HuH-7.5 (cell line): ENCODE measurements around the gene ANKRD44.
"Not testable (repeated sequence)": the region's sequence is repeated elsewhere in the genome, so short reads cannot be mapped to it uniquely, and the experiment has no call there.

Experiments
- DNase-seq: peaks from one replicate; pipeline ENCODE4 v3.0.0; 2011; ENCODE audit warnings: low spot score

Gene ANKRD44

DNA sequence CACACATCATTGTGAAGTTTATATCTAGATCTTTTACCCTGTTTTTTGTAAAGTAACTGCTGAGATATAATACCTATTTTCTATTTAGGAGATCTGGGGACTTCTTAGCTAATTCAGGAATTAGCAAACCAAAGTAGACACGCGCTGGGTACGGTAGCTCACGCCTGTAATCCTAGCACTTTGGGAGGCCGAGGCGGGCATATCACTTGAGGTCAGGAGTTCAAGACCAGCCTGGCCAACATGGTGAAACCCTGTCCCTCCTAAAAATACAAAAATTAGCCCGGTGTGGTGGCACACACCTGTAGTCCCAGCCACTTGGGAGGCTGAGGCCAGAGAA is 23.0 kb downstream of the ANKRD44 start:
- DNase-seq, result not testable (repeated sequence)

DNA sequence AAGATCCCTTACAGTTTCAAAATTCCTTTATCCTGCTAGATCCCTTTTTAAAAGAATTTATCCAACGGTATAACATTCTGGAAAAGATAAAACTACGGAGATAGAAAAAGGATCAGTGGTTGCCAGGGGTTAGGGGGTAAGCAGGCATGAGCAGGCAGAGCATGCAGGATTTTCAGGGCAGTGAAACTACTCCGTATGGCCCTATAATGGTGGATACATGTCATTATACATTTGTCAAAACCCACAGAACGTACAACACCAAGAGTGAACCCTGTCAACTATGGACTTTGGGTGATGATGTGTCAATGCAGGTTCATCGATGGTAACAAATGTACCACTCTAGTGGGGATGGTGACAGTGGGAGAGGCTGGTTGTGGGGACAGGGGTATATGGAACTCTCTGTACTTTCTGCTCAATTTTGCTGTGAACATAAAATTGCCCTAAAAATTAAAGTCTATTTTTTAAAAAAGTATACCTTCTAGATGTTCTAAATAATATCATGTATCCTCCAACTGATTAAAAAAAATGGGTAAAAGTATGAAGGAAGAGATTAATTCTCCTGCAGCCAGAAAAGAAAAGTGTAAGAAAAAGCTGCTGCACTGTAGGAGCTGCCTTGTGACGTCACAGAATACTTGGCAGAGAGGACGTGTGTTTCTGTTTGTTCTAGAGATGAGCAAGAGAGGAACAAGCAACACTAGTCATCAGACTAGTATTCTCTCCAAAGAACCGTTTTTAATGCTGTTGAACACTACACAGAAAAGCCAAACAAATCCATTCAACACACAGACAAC is 23.6 kb downstream of the ANKRD44 start:
- DNase-seq, result no peak

DNA sequence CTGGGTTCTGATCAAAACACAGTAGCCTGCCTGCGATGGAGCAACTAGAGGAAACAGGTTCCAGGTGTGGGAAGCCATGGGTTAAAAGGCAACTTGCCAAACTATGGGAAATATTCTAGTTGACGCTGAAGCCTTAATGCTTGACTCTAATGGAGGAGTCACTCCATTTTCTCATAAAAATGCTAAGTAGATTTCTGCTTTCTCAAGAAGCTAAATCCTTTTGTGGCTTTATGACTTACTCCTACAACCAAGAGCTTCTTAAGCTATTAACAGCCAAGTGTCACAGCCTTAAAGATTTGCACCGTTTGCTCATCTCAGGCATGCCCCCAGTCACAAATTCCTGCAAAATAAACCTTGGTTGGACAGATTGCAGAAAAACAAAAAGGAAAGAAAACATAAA is 25.2 kb downstream of the ANKRD44 start:
- no peak for DNase-seq

DNA sequence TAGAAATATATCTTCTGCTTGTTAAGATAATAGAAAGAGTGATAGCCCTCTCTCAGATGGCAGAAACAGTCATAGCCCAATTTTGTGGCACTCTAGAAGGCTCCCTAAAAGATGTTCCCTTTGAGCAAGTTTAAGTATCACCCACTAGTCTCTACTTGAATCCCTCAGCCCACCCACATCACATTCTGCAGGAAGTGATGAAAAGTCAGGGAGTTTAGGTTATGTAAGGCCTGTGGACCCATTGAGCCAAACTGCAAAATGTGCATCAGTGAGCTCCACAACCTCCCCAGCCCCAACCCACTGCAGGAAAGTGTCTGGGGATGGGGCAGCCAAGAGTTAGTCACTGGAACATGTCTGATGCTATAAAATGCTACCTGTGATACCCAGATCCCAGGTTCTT is 25.6 kb downstream of the ANKRD44 start:
- DNase-seq, result no peak

DNA sequence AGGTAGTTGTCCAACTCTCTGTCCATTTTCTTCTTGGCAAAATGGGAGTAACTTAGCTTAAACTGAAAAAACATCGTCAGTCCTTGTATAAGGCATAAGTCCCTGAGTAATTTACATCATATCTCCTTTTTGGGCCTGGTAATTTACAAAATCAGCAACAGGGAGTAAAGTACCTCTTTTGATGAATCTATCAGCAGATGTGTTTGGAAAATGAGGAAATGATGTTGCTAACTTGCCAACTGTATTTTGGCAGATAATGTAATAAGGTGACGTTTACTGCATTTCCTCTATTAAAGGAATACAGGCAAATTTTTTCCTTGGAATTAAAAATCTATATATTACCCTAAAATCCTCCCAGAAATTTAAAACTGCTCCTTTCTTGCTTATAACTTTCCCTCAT is 29.2 kb downstream of the ANKRD44 start:
- DNase-seq, result no peak

DNA sequence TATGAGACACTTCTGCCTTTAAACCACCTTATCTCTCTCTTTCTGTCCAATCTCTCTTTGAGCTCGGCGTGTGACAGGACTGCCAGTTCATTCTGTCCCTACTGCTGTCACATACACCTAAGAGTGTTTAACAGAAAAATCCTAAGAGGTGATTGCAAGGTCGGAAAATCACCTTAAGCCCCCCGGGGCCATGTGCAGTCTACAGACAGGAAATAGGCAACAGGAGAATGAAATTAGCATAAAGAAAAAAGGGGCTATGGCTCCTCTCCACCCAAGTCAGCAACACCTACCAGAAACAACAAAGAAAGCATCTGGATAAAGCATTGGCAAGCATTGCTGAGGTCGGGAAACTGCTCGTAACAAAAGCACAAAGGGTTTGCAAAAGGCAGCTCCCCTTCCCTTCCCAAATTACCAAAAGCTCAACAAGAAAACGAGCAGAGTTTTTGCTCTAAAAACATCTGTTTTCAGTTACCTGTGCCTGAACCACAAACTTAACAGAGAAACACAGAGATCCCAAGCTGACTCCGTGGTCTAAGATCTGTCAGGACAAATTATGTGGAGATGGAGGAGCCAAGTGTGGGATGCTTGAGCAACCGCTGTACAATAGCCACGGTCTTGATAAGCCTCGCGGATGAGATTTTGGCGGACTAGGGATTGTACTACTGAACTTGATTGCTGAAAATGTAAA is 30.4 kb downstream of the ANKRD44 start:
- no peak for DNase-seq

GRCh38 chr2:197278799-197279763 is 31.5 kb downstream of the ANKRD44 start:
- no peak for DNase-seq

- DNase-seq, result no peak
Measured at GRCh38 chr2:197277794-197278193, 32.8 kb downstream of the ANKRD44 start.

- no peak for DNase-seq
Measured at GRCh38 chr2:197276156-197276555, 34.4 kb downstream of the ANKRD44 start.

DNA sequence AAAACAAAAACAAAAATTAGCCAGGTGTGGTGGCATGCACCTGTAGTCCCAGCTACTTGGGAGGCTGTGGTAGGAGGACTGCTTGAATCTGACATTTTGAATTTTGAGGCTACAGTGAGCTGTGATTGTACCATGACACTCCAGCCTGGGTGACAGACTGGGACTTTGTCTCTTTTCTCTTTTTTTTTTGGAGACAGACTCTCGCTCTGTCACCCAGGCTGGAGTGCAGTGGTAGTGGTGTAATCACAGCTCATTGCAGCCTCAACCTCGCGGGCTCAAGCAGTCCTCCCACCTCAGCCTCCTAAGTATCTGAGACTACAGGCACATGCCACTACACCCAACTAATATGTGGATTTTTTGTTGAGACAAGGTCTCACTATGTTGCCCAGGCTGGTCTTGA is 35.6 kb downstream of the ANKRD44 start:
- DNase-seq, result no peak

DNA sequence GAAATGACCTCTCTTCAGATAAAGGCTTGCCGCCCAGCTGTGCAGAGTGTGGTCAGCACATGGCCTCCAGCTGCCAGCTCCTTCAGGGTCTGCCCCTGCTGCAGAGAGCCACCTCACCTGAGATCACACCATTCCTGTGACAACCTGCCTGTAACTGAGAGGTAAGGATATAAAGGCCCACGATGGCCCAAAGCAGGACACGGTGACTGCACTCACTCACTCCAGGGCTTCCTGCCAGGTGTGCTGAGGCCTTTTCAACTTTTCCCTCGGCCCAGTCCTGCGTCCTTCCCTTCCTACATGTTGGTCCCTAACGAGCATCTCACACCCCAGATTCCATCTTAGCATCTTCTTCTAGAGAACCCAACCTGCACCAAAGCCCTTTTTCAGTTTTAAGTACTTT is 36.2 kb downstream of the ANKRD44 start:
- DNase-seq, result no peak

GRCh38 chr2:197273485-197273884 is 37.1 kb downstream of the ANKRD44 start:
- no peak for DNase-seq

DNA sequence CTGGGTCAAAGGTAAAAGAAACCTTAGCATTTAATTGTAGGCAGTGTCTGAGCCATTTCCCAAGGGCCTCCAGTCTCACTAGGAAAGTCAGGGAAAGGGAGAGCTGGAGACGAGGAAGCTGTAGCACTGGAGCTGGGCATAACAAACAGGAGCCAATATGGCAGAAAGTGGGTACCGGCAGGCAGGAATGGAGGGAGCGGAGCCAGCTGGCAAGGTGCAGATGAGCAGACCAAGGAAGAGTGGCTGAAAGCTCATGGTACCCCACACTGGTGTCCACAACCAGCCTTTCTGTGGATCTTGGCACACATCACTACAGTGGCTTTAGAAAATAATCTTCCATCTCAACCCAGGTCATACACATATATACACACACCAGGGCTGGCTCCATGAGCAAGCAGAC is 40.0 kb downstream of the ANKRD44 start:
- DNase-seq, result no peak

GRCh38 chr2:197269815-197270214 is 40.8 kb downstream of the ANKRD44 start:
- DNase-seq, result no peak

DNA sequence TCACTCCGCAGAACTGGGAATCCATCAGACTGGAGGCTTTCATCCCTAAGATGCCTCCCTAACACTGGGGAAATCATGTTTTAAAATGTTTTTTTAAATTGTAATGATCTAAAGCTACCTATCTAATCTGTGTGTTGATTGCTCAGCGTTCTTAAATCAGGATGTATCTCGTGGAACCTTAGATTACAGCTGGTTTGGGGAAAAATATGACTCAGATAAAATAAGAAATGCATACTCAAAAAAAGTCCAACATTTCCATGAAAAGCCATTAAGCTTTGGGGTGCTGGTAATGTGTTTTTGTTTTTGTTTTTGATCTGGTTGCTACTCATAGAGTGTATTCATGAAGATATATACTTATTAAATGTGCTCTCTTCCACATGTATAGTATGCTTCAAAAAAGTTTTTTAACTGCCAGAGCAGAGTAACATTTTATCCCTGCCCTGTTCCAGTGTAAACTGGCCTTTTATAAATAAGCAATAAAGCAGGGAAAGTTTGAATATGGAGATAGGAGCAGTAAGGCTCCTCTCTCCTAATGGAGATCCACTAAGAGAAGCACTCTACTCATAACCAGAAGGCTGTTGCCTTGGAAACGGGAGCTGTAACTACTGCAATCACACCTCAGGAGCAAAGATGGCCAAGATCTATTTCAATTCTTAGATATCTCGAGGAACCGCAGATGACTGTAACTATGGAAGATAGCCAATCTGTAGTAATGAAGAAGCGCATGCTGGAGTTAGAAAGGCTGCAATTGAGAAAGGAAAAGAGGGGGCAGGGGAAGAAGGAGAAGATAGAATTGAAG is 41.6 kb downstream of the ANKRD44 start:
- no peak for DNase-seq

DNA sequence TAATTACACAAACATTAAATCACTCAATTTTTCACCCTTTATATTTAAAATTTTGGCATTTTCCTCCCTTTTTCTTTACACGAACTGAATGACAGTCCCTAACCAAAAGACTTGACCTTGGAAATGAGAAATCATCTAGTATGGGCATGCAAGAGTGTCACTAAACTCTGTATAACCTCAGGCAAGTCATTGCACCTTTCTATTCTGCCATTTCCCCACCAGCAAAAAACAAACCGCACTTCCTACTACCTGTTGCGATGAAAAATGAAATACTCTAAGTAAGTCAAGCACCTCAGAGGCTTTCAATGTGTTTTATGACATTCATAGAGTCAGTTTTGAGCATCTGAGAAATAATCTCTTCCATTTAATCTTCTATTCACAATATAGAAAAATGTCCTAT is 44.1 kb downstream of the ANKRD44 start:
- no peak for DNase-seq

GRCh38 chr2:197265924-197266323 is 44.7 kb downstream of the ANKRD44 start:
- no peak for DNase-seq

DNA sequence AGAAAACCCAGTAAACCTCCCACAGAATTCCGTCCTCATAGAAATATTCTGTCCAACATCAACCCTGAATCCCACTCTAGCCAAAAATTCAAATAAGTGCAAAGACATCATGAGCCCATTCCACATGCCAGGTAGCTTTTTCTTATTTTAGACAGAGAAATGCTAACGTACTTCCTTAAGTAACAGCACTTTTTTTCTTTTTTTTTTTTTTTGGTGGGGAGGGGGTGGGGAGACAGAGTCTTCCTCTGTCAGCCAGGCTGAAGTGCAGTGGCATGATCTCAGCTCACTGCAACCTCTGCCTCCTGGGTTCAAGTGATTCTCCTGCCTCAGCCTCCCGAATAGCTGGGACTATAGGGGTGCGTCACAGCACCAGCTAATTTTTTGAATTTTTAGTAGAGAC is 45.5 kb downstream of the ANKRD44 start:
- no peak for DNase-seq

DNA sequence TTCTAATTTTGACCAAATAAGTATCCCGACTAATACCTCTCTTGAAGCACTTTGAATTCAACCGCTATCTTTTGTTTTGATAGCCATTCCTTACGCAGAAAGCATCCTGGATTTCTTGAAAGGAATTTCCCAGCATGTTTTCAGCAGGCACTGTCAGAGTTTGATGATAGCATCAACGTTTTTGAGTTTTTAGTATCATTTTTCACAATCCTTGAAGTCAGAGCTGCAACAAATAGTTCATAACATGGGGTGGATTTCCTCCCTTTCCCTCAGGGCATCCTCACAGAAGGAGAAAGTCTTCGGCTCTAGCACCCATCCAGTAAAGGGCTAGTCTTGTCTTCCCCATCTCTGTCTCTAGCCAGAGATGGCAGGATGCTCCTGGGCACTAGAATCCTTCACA is 46.2 kb downstream of the ANKRD44 start:
- no peak for DNase-seq

GRCh38 chr2:197263077-197263476 is 47.5 kb downstream of the ANKRD44 start:
- no peak for DNase-seq

GRCh38 chr2:197261808-197262226 is 48.8 kb downstream of the ANKRD44 start:
- no peak for DNase-seq

DNA sequence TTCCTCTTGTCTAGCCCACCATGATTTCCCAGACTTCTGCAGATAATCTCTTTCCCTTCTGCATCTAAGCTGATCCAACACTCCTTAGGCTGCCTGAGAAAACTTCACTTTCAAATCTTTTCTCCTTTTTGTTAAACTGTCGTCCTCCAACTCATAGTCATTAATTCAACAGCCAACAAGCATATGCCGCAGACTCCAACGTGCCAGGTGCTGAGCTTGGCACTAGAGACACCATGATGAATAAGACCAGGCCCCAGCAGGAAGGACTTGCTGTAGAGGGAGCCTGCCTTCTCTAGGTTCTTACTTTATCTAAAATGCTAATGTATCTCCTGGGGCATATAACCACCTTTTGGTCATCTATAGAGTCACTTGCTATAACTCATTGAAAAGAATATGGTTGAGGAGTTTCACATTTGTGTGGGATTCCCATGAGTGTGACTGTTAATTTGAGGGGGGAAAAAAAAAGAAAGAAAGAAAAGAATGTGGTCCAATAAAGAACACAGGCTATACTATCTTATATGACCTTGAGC is 51.0 kb downstream of the ANKRD44 start:
- no peak for DNase-seq
